ENCODE results near the gene LAMC1.

The LAMC1 gene

DNA sequence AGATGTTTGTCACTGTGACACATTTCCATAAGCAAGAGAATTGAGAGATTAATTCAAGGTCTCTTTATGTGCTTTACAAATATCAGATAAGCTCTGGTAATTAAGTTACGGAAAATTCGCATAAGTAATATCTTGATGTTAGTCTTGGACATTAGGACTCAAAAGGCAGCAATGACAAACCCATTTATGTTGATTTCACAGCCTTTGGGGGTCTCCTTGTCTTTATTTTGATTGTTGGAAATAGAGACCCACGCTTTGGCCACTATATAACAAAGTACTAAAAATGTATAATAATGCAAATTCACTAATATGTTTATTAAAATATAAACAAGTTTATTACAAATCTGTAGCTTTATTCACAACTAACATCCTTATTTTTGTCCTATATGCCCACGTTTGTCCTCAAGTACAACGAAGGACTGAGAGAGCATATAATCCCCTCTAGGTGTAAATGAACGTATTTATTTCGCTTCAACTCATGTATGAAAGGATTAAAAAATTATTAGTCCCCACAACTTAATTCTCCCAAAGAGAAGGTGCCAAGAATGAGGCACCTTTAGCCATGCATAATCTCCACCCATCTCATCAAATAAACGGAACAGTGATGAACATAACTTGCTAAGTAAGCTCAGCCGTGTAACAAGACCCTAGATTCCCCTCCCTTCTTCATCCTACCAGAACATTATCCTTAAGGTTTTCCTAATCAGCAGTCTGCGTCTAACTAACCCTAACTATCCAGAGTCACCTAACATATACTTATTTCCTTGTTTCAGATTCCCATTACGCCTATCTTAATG is 1.6 kb upstream of the LAMC1 start:
- DNase-seq (ENCODE audit: low read depth, low spot score): no peak

GRCh38 chr1:183022202-183023145 is 746 bp upstream of the LAMC1 start:
- DNase-seq (ENCODE audit: low read depth, low spot score): peak; percentile 98

GRCh38 chr1:183023601-183024316 is 539 bp downstream of the LAMC1 start:
- peak; percentile 83 for DNase-seq (ENCODE audit: low read depth, low spot score)

GRCh38 chr1:183024317-183025009 is 1.2 kb downstream of the LAMC1 start:
- peak; percentile 52 for DNase-seq (ENCODE audit: low read depth, low spot score)

- DNase-seq (ENCODE audit: low read depth, low spot score): peak; percentile 39
Observed at GRCh38 chr1:183025010-183025337, 1.8 kb downstream of the LAMC1 start.

DNA sequence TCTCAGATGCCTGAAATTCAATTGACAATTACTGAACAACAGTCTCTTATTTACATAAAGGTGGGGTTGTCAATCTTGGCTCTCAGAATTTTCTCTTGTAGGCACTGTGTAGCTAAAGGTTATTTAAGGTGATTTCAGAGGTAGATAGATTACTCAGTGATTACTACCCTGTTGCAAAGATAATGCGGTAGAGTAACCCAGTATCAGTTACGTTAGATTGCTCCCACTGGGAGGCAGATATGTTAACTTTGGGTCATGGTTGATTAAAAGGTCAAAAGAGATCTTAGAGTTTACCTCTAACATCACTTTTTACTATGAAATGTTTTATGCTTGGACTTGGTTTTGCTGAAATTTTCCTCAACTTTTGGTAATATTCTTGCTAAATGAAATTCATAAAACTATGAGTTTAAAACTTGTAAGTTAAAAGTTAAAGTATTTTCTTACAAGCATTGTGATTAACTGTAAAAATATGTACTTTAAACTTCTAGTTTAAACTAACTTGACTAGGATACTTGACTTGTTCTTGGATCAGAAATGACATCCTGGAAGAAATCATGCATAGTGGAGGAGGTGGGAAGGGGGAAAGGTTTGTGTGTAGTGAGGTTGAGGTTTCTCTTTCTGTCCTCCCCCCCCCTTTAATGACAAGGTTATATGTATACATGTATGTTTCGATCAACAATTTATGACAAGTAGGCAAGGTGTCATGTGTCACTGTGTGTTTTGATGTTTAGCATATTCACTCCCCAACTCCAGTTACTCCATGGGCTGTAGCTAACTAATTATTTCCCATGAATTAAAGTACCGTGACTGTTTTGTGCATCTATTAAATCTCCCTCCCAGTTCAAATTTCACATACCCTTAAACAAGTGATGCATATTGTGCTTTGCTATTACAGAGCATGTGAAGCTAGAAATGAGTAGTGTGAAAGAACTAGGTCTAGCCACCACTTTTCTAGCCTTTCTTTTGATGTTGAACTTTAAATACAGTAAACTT is 2.9 kb downstream of the LAMC1 start:
- DNase-seq (ENCODE audit: low read depth, low spot score): peak; percentile 46

- DNase-seq (ENCODE audit: low read depth, low spot score): peak; percentile 39
Observed at GRCh38 chr1:183027031-183027430, 3.8 kb downstream of the LAMC1 start.

- DNase-seq (ENCODE audit: low read depth, low spot score): peak; percentile 43
Observed at GRCh38 chr1:183027791-183028190, 4.6 kb downstream of the LAMC1 start.

DNA sequence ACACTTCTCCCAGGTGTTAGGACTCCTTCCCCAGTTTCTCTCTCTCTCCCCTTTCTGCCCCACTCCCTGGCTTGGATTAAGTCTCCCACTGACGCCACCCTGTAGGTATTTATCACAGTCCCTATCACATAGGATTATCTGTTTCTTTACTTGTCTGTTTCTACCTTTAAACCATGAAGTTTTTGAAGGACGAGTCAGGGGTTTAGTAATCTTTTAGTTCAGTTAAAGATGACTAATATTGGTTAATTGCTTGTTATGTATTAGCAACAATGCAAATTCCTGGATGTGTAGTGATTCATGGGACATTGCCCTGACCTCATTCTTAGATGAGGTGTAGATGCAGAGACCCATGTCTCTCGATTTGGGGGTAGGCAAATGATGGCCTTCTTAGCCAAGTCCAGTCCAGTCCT is 6.4 kb downstream of the LAMC1 start:
- peak; percentile 63 for DNase-seq (ENCODE audit: low read depth, low spot score)

- no peak for DNase-seq (ENCODE audit: low read depth, low spot score)
Observed at GRCh38 chr1:183030053-183030452, 6.8 kb downstream of the LAMC1 start.

- DNase-seq (ENCODE audit: low read depth, low spot score): peak; percentile 35
Observed at GRCh38 chr1:183032122-183032921, 9.1 kb downstream of the LAMC1 start.

GRCh38 chr1:183033205-183033604 is 10.0 kb downstream of the LAMC1 start:
- DNase-seq (ENCODE audit: low read depth, low spot score): peak; percentile 54

GRCh38 chr1:183034682-183035081 is 11.5 kb downstream of the LAMC1 start:
- DNase-seq (ENCODE audit: low read depth, low spot score): no peak

- no peak for DNase-seq (ENCODE audit: low read depth, low spot score)
Observed at GRCh38 chr1:183038333-183038866, 15.2 kb downstream of the LAMC1 start.

DNA sequence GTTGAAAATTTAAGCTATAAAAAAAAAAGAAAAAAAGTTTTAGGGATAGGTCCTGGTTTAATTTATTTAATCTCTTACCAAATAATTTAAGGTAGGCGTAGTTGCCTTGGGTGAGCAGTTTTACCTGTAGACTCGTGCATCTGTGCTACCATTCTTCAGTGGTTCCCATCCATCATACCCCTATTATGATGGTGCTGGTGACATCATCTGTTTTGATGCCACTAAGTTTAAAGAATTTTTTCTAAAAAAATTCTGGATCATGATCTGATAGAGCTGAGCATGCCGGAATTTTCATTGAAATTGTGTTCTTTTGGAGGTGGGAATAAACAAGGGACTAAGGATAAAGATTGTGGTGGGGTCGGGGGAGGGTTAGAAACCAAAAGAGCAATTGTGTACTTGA is 15.7 kb downstream of the LAMC1 start:
- DNase-seq (ENCODE audit: low read depth, low spot score): no peak

DNA sequence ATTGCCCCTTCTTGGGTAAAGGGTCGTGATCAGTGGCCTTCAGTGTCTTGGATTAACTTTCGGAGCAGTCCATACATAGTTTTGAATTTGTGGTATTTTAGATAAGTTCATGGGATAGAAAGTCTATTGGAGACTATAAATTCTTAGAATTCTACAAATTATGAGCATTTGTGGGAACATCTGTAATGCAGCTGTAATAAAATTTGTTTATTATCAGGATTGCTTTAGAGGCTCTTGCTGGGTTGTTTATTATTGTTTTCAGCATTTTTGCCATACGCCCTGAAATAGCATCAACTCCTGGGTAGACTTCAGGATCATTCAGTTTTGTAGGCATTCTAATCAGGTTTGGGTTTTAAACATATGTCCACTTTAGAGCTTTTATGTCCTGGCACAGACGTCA is 16.1 kb downstream of the LAMC1 start:
- DNase-seq (ENCODE audit: low read depth, low spot score): no peak

DNA sequence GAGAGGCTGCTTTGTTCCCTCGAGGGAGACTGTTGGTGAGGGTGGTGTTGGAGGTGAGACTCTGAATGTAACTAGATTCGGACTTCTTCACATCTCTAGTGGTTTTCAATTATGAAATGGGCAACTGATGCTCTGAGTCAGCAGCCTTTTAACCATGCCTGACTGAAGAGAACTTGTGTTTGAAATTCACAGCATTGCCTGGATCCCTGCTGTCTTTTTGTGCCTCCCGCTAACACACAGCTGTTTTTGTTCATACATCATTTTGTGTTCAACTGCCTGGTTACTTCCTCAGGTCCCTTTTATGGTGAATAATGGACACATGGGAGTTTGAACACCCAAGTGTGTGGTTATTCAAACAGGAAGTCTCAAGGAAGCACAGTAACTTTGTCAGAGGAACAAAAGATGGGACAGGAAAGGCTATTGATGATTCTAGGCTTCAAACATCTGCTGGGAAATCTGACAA is 16.8 kb downstream of the LAMC1 start:
- DNase-seq (ENCODE audit: low read depth, low spot score): peak; percentile 85

GRCh38 chr1:183040547-183040971 is 17.3 kb downstream of the LAMC1 start:
- DNase-seq (ENCODE audit: low read depth, low spot score): peak; percentile 26

DNA sequence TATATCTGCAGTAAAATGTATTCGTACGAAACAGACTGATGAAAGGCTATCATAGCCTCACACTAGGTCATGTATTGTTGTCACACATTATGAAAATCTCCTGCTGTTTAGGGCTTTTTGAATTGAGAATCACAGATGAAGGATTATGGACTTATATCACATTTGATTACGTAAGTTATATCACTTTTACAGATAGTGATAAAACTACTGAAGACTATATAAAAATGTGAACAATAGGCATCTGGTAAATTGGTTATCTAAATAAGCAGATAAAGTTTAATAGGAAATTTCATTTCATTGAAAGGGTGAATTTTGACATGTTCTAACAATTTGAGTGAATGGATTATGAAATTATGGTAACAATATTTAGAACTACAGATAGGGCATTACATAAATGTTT is 20.0 kb downstream of the LAMC1 start:
- DNase-seq (ENCODE audit: low read depth, low spot score): no peak
